ENCODE results near the gene GBX1. TPM values are rescaled to one million over a fixed set of nuclear protein-coding genes. Genes with fewer than 3 reads are reported as not detected.
A peak's percentile ranks its signal among the peaks of the same experiment; 100 is the strongest.

Gene GBX1
- total RNA-seq, 4 donors from 2014 or later, result 2.4 TPM; not detected in 3

DNA sequence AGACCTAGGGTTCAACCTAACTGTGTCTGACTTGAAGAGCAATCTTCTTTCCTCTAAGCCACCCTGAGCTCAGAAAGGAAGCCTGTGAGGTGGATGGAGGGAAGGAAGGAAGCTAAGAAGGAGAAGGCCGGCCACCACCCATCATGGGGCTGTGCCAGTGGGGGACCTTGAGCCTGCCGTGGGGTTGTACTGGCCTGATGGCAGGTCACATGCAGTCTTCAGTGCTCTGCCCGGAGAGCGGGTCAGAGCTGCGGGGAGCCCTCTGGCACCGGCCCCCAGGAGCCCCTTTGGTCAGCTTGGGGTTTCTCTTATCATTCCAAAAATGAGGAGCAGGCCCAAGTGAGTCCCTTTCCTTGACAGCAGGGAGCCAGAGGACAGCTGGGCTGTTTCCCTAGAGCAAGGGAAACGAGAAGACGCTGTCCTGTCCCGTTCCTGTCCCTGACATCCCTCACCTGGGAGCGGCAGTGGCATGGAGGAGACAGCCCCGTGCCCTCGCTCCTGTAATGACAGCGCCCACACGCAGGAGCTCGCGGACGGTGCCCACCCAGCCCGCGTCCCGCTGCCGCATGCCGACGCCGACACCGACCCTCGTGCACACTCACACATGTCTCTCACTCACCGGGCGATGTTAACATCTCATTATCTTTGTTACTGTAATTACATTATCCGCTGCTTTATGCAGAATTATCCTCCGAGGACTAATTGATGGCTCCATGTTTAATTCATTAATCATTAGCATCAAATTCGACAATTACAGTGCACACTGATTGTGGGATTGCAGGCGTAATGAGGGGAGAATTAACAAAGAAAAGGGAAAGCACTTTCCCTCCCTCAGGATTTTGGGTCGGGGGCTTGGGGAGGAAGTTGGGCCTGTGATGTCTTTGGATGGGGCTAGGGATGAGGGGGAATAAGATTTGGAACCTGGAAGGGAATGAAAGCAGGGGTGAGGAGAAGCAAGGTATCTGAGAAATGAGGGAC lies 31.3 kb downstream of the GBX1 start:
- 90 to 92% methylated on average over 33 of the region's 33 CpGs for WGBS, 2 donors
- intact Hi-C loops (cut with DNase I; ENCODE audit: low total_unique reads), result no loop called here
- TF ChIP-seq, protein P1, sequence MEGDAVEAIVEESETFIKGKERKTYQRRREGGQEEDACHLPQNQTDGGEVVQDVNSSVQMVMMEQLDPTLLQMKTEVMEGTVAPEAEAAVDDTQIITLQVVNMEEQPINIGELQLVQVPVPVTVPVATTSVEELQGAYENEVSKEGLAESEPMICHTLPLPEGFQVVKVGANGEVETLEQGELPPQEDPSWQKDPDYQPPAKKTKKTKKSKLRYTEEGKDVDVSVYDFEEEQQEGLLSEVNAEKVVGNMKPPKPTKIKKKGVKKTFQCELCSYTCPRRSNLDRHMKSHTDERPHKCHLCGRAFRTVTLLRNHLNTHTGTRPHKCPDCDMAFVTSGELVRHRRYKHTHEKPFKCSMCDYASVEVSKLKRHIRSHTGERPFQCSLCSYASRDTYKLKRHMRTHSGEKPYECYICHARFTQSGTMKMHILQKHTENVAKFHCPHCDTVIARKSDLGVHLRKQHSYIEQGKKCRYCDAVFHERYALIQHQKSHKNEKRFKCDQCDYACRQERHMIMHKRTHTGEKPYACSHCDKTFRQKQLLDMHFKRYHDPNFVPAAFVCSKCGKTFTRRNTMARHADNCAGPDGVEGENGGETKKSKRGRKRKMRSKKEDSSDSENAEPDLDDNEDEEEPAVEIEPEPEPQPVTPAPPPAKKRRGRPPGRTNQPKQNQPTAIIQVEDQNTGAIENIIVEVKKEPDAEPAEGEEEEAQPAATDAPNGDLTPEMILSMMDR (IDR thresholded peaks at IDR 0.05), result no peak
- DNase-seq (ENCODE audit: low spot score in 2 of 2), result peak in 1 of 2 donors; percentile 82
- H3K4me3 ChIP-seq (ENCODE audit: low read depth, poor library complexity, severe bottlenecking), result no peak overlapping the region

- 83 to 85% methylated on average over 5 of the region's 5 CpGs for WGBS, 2 donors
- intact Hi-C loops (cut with DNase I; ENCODE audit: low total_unique reads), result no loop called here
Observed at GRCh38 chr7:151135525-151135845, 32.0 kb downstream of the GBX1 start.

DNA sequence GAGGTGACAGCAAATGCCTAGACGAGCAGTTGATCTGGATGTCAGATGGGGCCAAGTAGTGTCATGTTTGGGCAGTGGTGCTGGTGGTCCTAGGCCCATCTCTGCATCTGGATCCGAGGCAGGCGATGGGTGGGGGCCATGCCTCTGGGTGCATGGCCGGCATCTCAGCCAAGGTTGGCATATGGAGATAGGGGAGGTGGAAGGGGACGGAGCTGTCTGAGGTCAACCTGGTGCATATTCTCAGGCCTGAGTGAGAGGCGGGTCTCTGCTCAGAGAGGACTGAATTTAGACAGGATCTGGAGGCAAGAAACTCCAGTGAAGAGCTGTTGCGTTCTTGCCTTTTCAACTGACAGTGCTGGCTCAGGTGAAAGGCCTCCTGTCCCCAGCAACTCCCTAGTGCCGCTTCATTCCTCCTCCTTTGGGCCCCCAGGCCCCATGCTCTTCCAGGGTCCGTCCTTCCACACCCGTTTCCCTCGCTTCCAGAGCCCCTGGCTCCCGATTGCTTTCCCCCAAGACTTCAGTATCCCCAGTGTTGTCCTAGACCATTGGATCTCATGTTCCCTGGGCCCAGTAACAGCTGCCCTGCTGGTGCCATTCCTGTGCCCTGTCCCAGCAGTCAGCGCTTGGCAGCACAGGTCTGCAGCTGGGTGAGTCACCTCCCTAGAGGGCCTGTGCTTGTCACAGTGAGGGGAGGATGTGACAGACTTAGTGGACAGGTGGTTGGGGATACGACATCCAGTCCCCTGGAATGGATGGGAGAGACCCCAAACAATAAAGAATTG lies 32.6 kb downstream of the GBX1 start:
- no peak for TF ChIP-seq POLR2A (IDR thresholded peaks at IDR 0.05)
- TF ChIP-seq, protein P1 (IDR thresholded peaks at IDR 0.05), result no peak
- no peak for DNase-seq (ENCODE audit: low spot score in 2 of 2)
- H3K4me3 ChIP-seq (ENCODE audit: low read depth, poor library complexity, severe bottlenecking), result no peak overlapping the region
- 91 to 93% methylated on average over 14 of the region's 14 CpGs for WGBS, 2 donors
- intact Hi-C loops (cut with DNase I; ENCODE audit: low total_unique reads), result loop anchor here (5.0 kb wide), 1 partner anchor 167 kb away; no protein-coding TSS in a partner anchor

More at GRCh38 chr7:151135525-151135845, 32.0 kb downstream of the GBX1 start:
- no peak overlapping the region for H3K4me3 ChIP-seq (ENCODE audit: low read depth, poor library complexity, severe bottlenecking)
- DNase-seq (ENCODE audit: low spot score in 2 of 2), result peak in 1 of 2 donors; percentile 57
- TF ChIP-seq, protein P1 (IDR thresholded peaks at IDR 0.05), result no peak
- no peak for TF ChIP-seq POLR2A (IDR thresholded peaks at IDR 0.05)

DNA sequence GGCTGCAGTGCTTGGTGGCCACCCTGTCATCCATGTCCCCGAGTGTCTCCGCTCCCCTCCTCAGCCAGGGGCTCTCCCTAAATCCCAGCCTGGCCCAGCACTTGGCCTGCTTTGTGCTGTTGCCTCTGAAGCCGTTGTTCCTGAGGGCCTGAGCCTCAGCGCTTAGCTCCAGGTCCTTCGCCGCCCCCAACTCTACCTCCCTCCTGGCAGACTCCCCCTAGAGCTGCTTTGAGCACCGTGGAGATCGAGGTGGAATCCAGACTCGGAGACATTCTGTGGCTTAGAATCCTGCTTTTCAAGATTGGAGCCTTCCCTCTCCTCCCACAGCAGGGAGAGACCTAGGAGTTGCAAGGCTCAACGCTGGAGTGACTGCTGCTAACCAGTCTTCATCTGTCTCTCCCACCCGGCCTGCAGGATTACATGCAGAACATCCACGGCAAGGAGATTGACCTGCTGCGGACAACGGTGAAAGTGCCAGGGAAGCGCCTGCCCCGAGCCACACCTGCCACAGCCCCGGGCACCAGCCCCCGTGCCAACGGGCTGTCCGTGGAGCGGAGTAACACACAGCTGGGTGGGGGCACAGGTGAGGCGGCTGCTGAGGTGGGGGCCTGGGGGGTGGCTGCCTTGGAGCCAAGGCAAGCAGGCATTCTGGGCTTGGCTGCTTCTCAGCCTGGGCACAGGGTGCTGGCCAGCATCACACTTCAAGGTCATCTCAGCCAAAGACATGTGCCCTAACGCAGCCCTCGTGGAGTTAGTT lies 33.3 kb downstream of the GBX1 start:
- no peak overlapping the region for H3K4me3 ChIP-seq (ENCODE audit: low read depth, poor library complexity, severe bottlenecking)
- no peak for DNase-seq (ENCODE audit: low spot score in 2 of 2)
- TF ChIP-seq, protein P1 (IDR thresholded peaks at IDR 0.05), result no peak
- no peak for TF ChIP-seq POLR2A (IDR thresholded peaks at IDR 0.05)
- WGBS, 2 donors, result 81 to 91% methylated on average over 23 to 24 of the region's 24 CpGs
- intact Hi-C loops (cut with DNase I; ENCODE audit: low total_unique reads), result loop anchor here (5.0 kb wide), 1 partner anchor 168 kb away; no protein-coding TSS in a partner anchor

DNA sequence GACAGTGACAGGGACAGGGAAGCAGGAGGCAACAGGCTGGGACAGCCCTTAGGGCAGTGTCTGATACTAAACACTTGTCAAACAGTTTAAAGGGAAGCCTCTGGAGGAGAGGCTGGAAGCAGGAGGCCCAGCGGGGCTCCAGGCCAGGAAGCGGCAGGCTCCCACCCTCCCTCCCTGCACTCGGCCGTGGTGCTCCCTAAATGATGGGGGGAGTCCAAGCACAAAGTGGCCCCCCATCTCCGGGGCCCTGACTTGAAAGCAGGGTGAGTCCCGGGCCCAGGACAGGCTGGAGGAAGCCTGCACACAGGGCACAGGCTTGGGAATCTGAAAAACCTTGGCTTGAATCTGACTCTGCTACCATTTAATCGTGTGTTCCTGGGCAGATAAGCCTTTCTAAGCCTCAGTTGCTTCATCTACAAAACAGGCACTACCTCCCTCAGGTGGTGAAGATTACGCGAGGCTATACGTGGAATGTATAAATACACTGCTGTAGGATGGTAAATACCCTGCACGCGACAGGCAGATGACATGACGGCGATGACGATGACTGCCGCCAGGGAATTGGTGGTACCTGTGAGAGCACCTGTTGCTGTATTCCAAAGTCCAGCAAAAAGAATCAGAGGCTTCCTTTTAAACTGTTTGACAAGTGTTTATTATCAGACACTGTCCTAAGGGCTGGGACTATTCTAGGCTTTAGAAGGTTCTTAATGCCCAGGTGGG lies 34.1 kb downstream of the GBX1 start:
- H3K4me3 ChIP-seq (ENCODE audit: low read depth, poor library complexity, severe bottlenecking), result no peak overlapping the region
- DNase-seq (ENCODE audit: low spot score in 2 of 2), result no peak
- WGBS, 2 donors, result 92 to 94% methylated on average over 14 to 16 of the region's 16 CpGs
- intact Hi-C loops (cut with DNase I; ENCODE audit: low total_unique reads), result loop anchor here (5.0 kb wide), 1 partner anchor 169 kb away; no protein-coding TSS in a partner anchor
- no peak for TF ChIP-seq POLR2A (IDR thresholded peaks at IDR 0.05)
- TF ChIP-seq, protein P1 (IDR thresholded peaks at IDR 0.05), result no peak
